ENCODE data around the gene SLC44A3.

The SLC44A3 gene

GRCh38 chr1:94892604-94893254 is 72.6 kb downstream of the SLC44A3 start:
- H3K27ac ChIP-seq: no peak overlapping the region
- TF ChIP-seq CTCF (conservative IDR thresholded peaks at IDR 0.05) (no peak), ZFX (IDR thresholded peaks at IDR 0.05) (0 out of 2 replicates have a peak, but pooled peaks have one; percentile 25)

GRCh38 chr1:94894630-94895029 is 74.5 kb downstream of the SLC44A3 start:
- TF ChIP-seq ZFX (IDR thresholded peaks at IDR 0.05): no peak
- no peak for TF ChIP-seq CTCF (conservative IDR thresholded peaks at IDR 0.05)
- no peak overlapping the region for H3K27ac ChIP-seq

GRCh38 chr1:94895518-94895917 is 75.4 kb downstream of the SLC44A3 start:
- H3K27ac ChIP-seq: no peak overlapping the region
- TF ChIP-seq ZFX (IDR thresholded peaks at IDR 0.05): no peak
- no peak for TF ChIP-seq CTCF (conservative IDR thresholded peaks at IDR 0.05)

- TF ChIP-seq CTCF (conservative IDR thresholded peaks at IDR 0.05) (no peak), ZFX (IDR thresholded peaks at IDR 0.05) (no peak)
- no peak overlapping the region for H3K27ac ChIP-seq
Observed at GRCh38 chr1:94898491-94899385, 78.6 kb downstream of the SLC44A3 start.

- TF ChIP-seq CTCF (conservative IDR thresholded peaks at IDR 0.05) (no peak), ZFX (IDR thresholded peaks at IDR 0.05) (no peak)
- H3K27ac ChIP-seq: no peak overlapping the region
Observed at GRCh38 chr1:94899756-94900155, 79.6 kb downstream of the SLC44A3 start.

- H3K27ac ChIP-seq: no peak overlapping the region
- TF ChIP-seq ZFX (IDR thresholded peaks at IDR 0.05) (no peak), CTCF (conservative IDR thresholded peaks at IDR 0.05) (no peak)
Observed at GRCh38 chr1:94901841-94902240, 81.7 kb downstream of the SLC44A3 start.

All from C4-2B (cell line).